HG02943 (cell line): ENCODE data around the gene AMN1.
"Not testable (repeated sequence)": the region's sequence is repeated elsewhere in the genome, so short reads cannot be mapped to it uniquely, and the experiment has no call there.

Experiments used
- ATAC-seq: cut with Tn5 transposase; IDR thresholded peaks from one replicate; pipeline ENCODE4 v1.9.1; 2021; ENCODE audit warnings: mild to moderate bottlenecking, low read depth, moderate library complexity; ENCODE audit not compliant: unreplicated experiment

Gene AMN1

GRCh38 chr12:31687101-31687527 is 41.7 kb downstream of the AMN1 start:
- ATAC-seq, result no peak

GRCh38 chr12:31685801-31686200 is 43.0 kb downstream of the AMN1 start:
- no peak for ATAC-seq

- ATAC-seq, result peak; percentile 79
Measured at GRCh38 chr12:31682136-31682962, 46.5 kb downstream of the AMN1 start.

GRCh38 chr12:31672521-31672920 is 56.3 kb downstream of the AMN1 start:
- ATAC-seq, result no peak

- ATAC-seq, result not testable (repeated sequence)
Measured at GRCh38 chr12:31669582-31669981, 59.2 kb downstream of the AMN1 start.

GRCh38 chr12:31669020-31669419 is 59.8 kb downstream of the AMN1 start:
- ATAC-seq, result no peak

GRCh38 chr12:31664038-31664437 is 64.8 kb downstream of the AMN1 start:
- no peak for ATAC-seq

- no peak for ATAC-seq
Measured at GRCh38 chr12:31663576-31663975, 65.2 kb downstream of the AMN1 start.

GRCh38 chr12:31662176-31662849 is 66.5 kb downstream of the AMN1 start:
- no peak for ATAC-seq

- peak; percentile 97 for ATAC-seq
Measured at GRCh38 chr12:31659087-31659942, 69.5 kb downstream of the AMN1 start, which contains the start of gene ETFBKMT. ETFBKMT (plus strand) TSS chr12:31659688; CDS start chr12:31661954, 2,266 bp downstream.

- peak; percentile 4 for ATAC-seq
Measured at GRCh38 chr12:31658471-31659086, 70.2 kb downstream of the AMN1 start.

GRCh38 chr12:31655792-31656191 is 73.0 kb downstream of the AMN1 start:
- ATAC-seq, result no peak

GRCh38 chr12:31655208-31655607 is 73.6 kb downstream of the AMN1 start:
- ATAC-seq, result no peak

GRCh38 chr12:31651893-31652521 is 76.8 kb downstream of the AMN1 start:
- ATAC-seq, result no peak

- ATAC-seq, result no peak
Measured at GRCh38 chr12:31650918-31651317, 77.9 kb downstream of the AMN1 start.

GRCh38 chr12:31647086-31647491 is 81.7 kb downstream of the AMN1 start:
- no peak for ATAC-seq

- no peak for ATAC-seq
Measured at GRCh38 chr12:31645924-31646323, 82.9 kb downstream of the AMN1 start.

GRCh38 chr12:31644536-31644935 is 84.3 kb downstream of the AMN1 start:
- no peak for ATAC-seq

- ATAC-seq, result no peak
Measured at GRCh38 chr12:31641509-31642090, 87.2 kb downstream of the AMN1 start.

GRCh38 chr12:31634620-31635019 is 94.2 kb downstream of the AMN1 start:
- no peak for ATAC-seq
